Measurements from ENCODE around the gene MRPL50. TPM values are rescaled to one million over a fixed set of nuclear protein-coding genes. Genes with fewer than 3 reads are reported as not detected.

Gene MRPL50
- total and polyA plus RNA-seq, 2 experiments from 2014 or later, result 25.5 to 59.0 TPM

GRCh38 chr9:101409079-101409477, 10.7 kb upstream of the MRPL50 start:
- H3K27ac Mint-ChIP-seq, result no peak overlapping the region
- H3K4me2 ChIP-seq, result no peak overlapping the region
- no peaks in the 10 kb centered on the region for H3K27me3 ChIP-seq (ENCODE audit: insufficient read depth)
- no peak overlapping the region for H3K4me3 Mint-ChIP-seq
- TF ChIP-seq ZNF331 (CRISPR knock-in tag; IDR thresholded peaks at IDR 0.05; ENCODE audit: low read depth) (no peak), ZNF114 (CRISPR knock-in tag; IDR thresholded peaks at IDR 0.05) (no peak), EZH2 (IDR thresholded peaks at IDR 0.05; ENCODE audit: low read depth, unreplicated experiment) (no peak), ZNF462 (CRISPR knock-in tag; IDR thresholded peaks at IDR 0.05) (no peak), JUNB (IDR thresholded peaks at IDR 0.05; ENCODE audit: unreplicated experiment) (no peak), NANOG (IDR thresholded peaks at IDR 0.05; ENCODE audit: borderline replicate concordance) (no peak), CREB1 (CRISPR knock-in tag; IDR thresholded peaks at IDR 0.05; ENCODE audit: low read depth) (no peak), ETS1 (IDR thresholded peaks at IDR 0.05) (no peak), REST (IDR thresholded peaks at IDR 0.05; ENCODE audit: unreplicated experiment) (no peak), POLR2AphosphoS5 (IDR thresholded peaks at IDR 0.05; ENCODE audit: low read depth) (no peak), EZH2phosphoT487 (IDR thresholded peaks at IDR 0.05; ENCODE audit: unreplicated experiment) (no peak), STAT1 (IDR thresholded peaks at IDR 0.05; ENCODE audit: unreplicated experiment) (no peak), CTCF (conservative IDR thresholded peaks at IDR 0.05; ENCODE audit: low read depth in 2 of 2) (no peak)
- ATAC-seq (no peak), DNase-seq (ENCODE audit: low spot score) (peak; percentile 14)
- no peak overlapping the region for H2AFZ ChIP-seq
- no peaks in the 10 kb centered on the region for H3K79me2 ChIP-seq (replicated peaks; ENCODE audit: insufficient read depth)
- H3F3A ChIP-seq (replicated peaks; ENCODE audit: low read depth), result no peaks in the 10 kb centered on the region
- no peaks in the 10 kb centered on the region for H3K27me3 Mint-ChIP-seq (ENCODE audit: insufficient read depth, low read depth, poor library complexity)
- no peaks in the 10 kb centered on the region for H3K4me1 ChIP-seq (ENCODE audit: insufficient read depth)
- H3K36me3 ChIP-seq (ENCODE audit: insufficient read depth), result peaks cover 57% of the 10 kb centered on the region
- H4K20me1 ChIP-seq (replicated peaks; ENCODE audit: insufficient read depth), result no peaks in the 10 kb centered on the region
- peaks cover 84% of the 10 kb centered on the region for H3K36me3 Mint-ChIP-seq (ENCODE audit: low read depth)
- H3K4me3 ChIP-seq, result peak overlapping the region; percentile 6; the same call in 1 of the 2 replicates
- no peaks in the 10 kb centered on the region for H3K4me1 Mint-ChIP-seq
- H3K9me2 ChIP-seq (ENCODE audit: insufficient read depth), result peaks cover 7% of the 10 kb centered on the region; the same call in 1 of the 2 replicates
- H3K9me3 Mint-ChIP-seq, result peaks cover 81% of the 10 kb centered on the region
- no peak overlapping the region for H3K27ac ChIP-seq (ENCODE audit: low read depth)

All from GM23338 (cell line).